ENCODE data around the gene DDX23. TPM values are rescaled to one million over a fixed set of nuclear protein-coding genes. Genes with fewer than 3 reads are reported as not detected.

The DDX23 gene
- total RNA-seq, 1 experiment from 2014 or later: 98.1 TPM

DNA sequence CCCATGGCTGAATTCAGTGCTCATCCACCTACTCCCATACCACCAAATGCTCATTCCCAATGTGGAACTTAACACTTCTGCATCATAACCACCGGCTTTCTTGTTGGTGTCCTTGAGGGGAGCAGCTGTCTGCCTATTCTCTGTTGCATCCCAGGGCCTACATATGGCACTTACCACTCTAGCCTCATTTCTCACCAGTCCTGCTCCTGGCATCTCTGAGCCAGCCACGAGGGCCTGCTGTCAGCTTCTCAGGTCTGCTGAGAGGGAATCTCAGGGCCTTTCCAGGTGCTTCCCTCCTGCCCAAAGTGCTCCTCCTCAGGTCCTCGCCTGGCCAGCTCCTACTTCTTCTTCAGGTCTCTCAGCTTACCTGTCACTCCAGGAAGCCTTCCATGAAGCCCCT is 37.7 kb upstream of the DDX23 start:
- H3K27me3 ChIP-seq (ENCODE audit: insufficient read depth, low read length): no peaks in the 10 kb centered on the region
- H3K14ac ChIP-seq (ENCODE audit: insufficient read depth, low read length): no peak overlapping the region
- H3T11ph ChIP-seq (ENCODE audit: low read length): no peak overlapping the region
- no peaks in the 10 kb centered on the region for H3K79me1 ChIP-seq (ENCODE audit: insufficient read depth, low read depth, low read length, poor library complexity, severe bottlenecking)
- no CpG with 5 or more reads among the region's 3 CpGs for WGBS (ENCODE audit: extremely low coverage, insufficient read length, low lambda C conversion rate)
- no peaks in the 10 kb centered on the region for H3K4me1 ChIP-seq (ENCODE audit: insufficient read depth, low read length)
- TF ChIP-seq, protein P1, sequence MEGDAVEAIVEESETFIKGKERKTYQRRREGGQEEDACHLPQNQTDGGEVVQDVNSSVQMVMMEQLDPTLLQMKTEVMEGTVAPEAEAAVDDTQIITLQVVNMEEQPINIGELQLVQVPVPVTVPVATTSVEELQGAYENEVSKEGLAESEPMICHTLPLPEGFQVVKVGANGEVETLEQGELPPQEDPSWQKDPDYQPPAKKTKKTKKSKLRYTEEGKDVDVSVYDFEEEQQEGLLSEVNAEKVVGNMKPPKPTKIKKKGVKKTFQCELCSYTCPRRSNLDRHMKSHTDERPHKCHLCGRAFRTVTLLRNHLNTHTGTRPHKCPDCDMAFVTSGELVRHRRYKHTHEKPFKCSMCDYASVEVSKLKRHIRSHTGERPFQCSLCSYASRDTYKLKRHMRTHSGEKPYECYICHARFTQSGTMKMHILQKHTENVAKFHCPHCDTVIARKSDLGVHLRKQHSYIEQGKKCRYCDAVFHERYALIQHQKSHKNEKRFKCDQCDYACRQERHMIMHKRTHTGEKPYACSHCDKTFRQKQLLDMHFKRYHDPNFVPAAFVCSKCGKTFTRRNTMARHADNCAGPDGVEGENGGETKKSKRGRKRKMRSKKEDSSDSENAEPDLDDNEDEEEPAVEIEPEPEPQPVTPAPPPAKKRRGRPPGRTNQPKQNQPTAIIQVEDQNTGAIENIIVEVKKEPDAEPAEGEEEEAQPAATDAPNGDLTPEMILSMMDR (conservative IDR thresholded peaks at IDR 0.05): no peak
- no peak overlapping the region for H2AFZ ChIP-seq (ENCODE audit: low read length)
- DNase-seq: no peak
- H3K9ac ChIP-seq (ENCODE audit: extremely low read depth, insufficient read length, low read length): no peak overlapping the region
- no peaks in the 10 kb centered on the region for H3K36me3 Mint-ChIP-seq (ENCODE audit: insufficient read depth in 1 of 3, low read depth in 3 of 3)
- no peak overlapping the region for H4K5ac ChIP-seq (ENCODE audit: insufficient read length, low read depth, low read length)
- H2BK5ac ChIP-seq (ENCODE audit: insufficient read length, low read length): no peak overlapping the region
- H2BK20ac ChIP-seq (ENCODE audit: low read depth, low read length, poor library complexity, severe bottlenecking): no peak overlapping the region
- H2BK120ac ChIP-seq (ENCODE audit: low read depth, low read length, poor library complexity, severe bottlenecking): no peak overlapping the region
- H3K4ac ChIP-seq (ENCODE audit: low read depth, low read length): no peak overlapping the region
- no peak overlapping the region for H3K23ac ChIP-seq (ENCODE audit: insufficient read length, low read depth, low read length)
- H3K9me3 ChIP-seq (ENCODE audit: control insufficient read depth, low read depth, low read length): no peaks in the 10 kb centered on the region
- H3K27me3 Mint-ChIP-seq (ENCODE audit: low read depth): peaks cover 26% of the 10 kb centered on the region
- no peak overlapping the region for H4K8ac ChIP-seq (replicated peaks; ENCODE audit: insufficient read length, low read depth, low read length)
- H3K27ac ChIP-seq (ENCODE audit: insufficient read length, low read depth, low read length): no peak overlapping the region
- no peak overlapping the region for H2BK12ac ChIP-seq (ENCODE audit: insufficient read length, low read depth, low read length)
- no peak overlapping the region for H2AK5ac ChIP-seq (ENCODE audit: insufficient read length, low read length)
- no peaks in the 10 kb centered on the region for H4K20me1 ChIP-seq (ENCODE audit: control insufficient read depth, insufficient read depth, insufficient read length)
- peak overlapping the region in 1 of 2 experiments; percentile 53; a peak in 2 of 5 replicates for H3K4me3 Mint-ChIP-seq
- no peaks in the 10 kb centered on the region for H3K23me2 ChIP-seq (ENCODE audit: insufficient read length, low read depth, low read length, poor library complexity, severe bottlenecking)
- H3K56ac ChIP-seq (ENCODE audit: insufficient read length, low read depth, low read length): no peak overlapping the region
- H3K4me2 ChIP-seq (ENCODE audit: insufficient read depth, insufficient read length, low read length): no peak overlapping the region
- H3K27ac Mint-ChIP-seq: peak overlapping the region in 1 of 3 experiments; percentile 49; a peak in 1 of 7 replicates
- H3K9me3 Mint-ChIP-seq: no peaks in the 10 kb centered on the region; a peak in 1 of 5 replicates
- no peaks in the 10 kb centered on the region for H3K79me2 ChIP-seq (ENCODE audit: insufficient read depth, low read length)
- H4K91ac ChIP-seq (ENCODE audit: insufficient read length, low read depth, low read length): no peak overlapping the region
- no peak overlapping the region for H2BK15ac ChIP-seq (ENCODE audit: low read depth, low read length)
- H3K18ac ChIP-seq (ENCODE audit: insufficient read length, low read depth, low read length): no peak overlapping the region
- peaks cover 8 to 13% of the 10 kb centered on the region in 2 experiments for H3K4me1 Mint-ChIP-seq

All from H9 (cell line).